Trophoblast cell (in vitro differentiated cells and primary cell): ENCODE measurements around the gene GALR2.

Experiments
- DNase-seq, 2 donors: peaks; one replicate each; pipeline ENCODE4 v3.0.0-alpha.2; 2016
- H2AFZ ChIP-seq: 2 replicates; pipeline ENCODE4 v1.6.1; 2013; ENCODE audit warnings: low read length, moderate library complexity, mild to moderate bottlenecking; ENCODE audit not compliant: insufficient read depth, poor library complexity
- H2AK5ac ChIP-seq: 2 replicates; pipeline ENCODE4 v1.6.1; 2013; ENCODE audit warnings: mild to moderate bottlenecking, low read length
- H2BK120ac ChIP-seq: 2 replicates; pipeline ENCODE4 v1.6.1; 2013; ENCODE audit warnings: low read length, mild to moderate bottlenecking, moderate library complexity; ENCODE audit not compliant: insufficient read depth, poor library complexity
- H2BK12ac ChIP-seq: 2 replicates; pipeline ENCODE4 v1.6.1; 2013; ENCODE audit warnings: mild to moderate bottlenecking, low read length, moderate library complexity
- H2BK5ac ChIP-seq: 2 replicates; pipeline ENCODE4 v1.6.1; 2013; ENCODE audit warnings: low read length, low read depth, moderate library complexity, mild to moderate bottlenecking; ENCODE audit not compliant: poor library complexity
- H3K14ac ChIP-seq: 2 replicates; pipeline ENCODE4 v1.6.1; 2013; ENCODE audit warnings: mild to moderate bottlenecking, low read length
- H3K18ac ChIP-seq: 2 replicates; pipeline ENCODE4 v1.6.1; 2013; ENCODE audit warnings: mild to moderate bottlenecking, low read length
- H3K23ac ChIP-seq: 2 replicates; pipeline ENCODE4 v1.6.1; 2013; ENCODE audit warnings: low read length
- H3K27ac ChIP-seq: 2 replicates; pipeline ENCODE4 v1.5.1; 2013; ENCODE audit warnings: low read depth, mild to moderate bottlenecking, inconsistent platforms, low read length, moderate library complexity
- H3K27me3 ChIP-seq: 2 replicates; pipeline ENCODE4 v1.6.1; 2013; ENCODE audit warnings: inconsistent platforms, mild to moderate bottlenecking, low read length, moderate library complexity; ENCODE audit not compliant: insufficient read depth
- H3K36me3 ChIP-seq, 2 experiments: 1 replicate in 1 of 2; 2 replicates in 1 of 2; pipeline ENCODE4 v1.6.1; 2013; ENCODE audit warnings: low read length in 2 of 2, mild to moderate bottlenecking in 2 of 2, moderate library complexity in 1 of 2; ENCODE audit not compliant: insufficient read depth in 2 of 2, control insufficient read depth in 1 of 2
- H3K4ac ChIP-seq: 2 replicates; pipeline ENCODE4 v1.6.1; 2013; ENCODE audit warnings: low read depth, mild to moderate bottlenecking, low read length, moderate library complexity
- H3K4me1 ChIP-seq, 2 experiments: 1 replicate in 1 of 2; 2 replicates in 1 of 2; pipeline ENCODE4 v1.6.1; 2013; ENCODE audit warnings: low read length in 2 of 2, mild to moderate bottlenecking in 2 of 2, moderate library complexity in 1 of 2; ENCODE audit not compliant: insufficient read depth in 2 of 2, control insufficient read depth in 1 of 2
- H3K4me2 ChIP-seq: 2 replicates; pipeline ENCODE4 v1.6.1; 2013; ENCODE audit warnings: inconsistent platforms, mild to moderate bottlenecking, low read length, moderate library complexity
- H3K4me3 ChIP-seq: 2 replicates; pipeline ENCODE4 v1.5.1; 2013; ENCODE audit warnings: mild to moderate bottlenecking, low read depth, low read length, inconsistent platforms
- H3K79me1 ChIP-seq: one replicate; pipeline ENCODE4 v1.6.1; 2013; ENCODE audit warnings: low read length
- H3K79me2 ChIP-seq: 2 replicates; pipeline ENCODE4 v1.6.1; 2013; ENCODE audit warnings: low read length, mild to moderate bottlenecking; ENCODE audit not compliant: control insufficient read depth, insufficient read depth, poor library complexity
- H3K9ac ChIP-seq: 2 replicates; pipeline ENCODE4 v1.6.1; 2013; ENCODE audit warnings: mild to moderate bottlenecking, low read length
- H3K9me3 ChIP-seq: 2 replicates; pipeline ENCODE4 v1.6.1; 2013; ENCODE audit warnings: low read depth, mild to moderate bottlenecking, control low read depth, inconsistent platforms, low read length; ENCODE audit not compliant: insufficient read depth
- H4K12ac ChIP-seq: 2 replicates; pipeline ENCODE4 v1.6.1; 2013; ENCODE audit warnings: low read depth, mild to moderate bottlenecking, low read length, moderate library complexity
- H4K8ac ChIP-seq: 2 replicates; pipeline ENCODE4 v1.6.1; 2013; ENCODE audit warnings: low read depth, mild to moderate bottlenecking, low read length, moderate library complexity
- H4K91ac ChIP-seq: one replicate; pipeline ENCODE4 v1.6.1; 2013; ENCODE audit warnings: low read depth, mild to moderate bottlenecking, low read length, moderate library complexity
- WGBS: extraction: QIAGEN DNeasy Blood & Tissue Kit; methylation state at CpG from one replicate; pipeline ENCODE4 v1.1.7; 2013; ENCODE audit warnings: missing lambda C conversion rate; ENCODE audit not compliant: insufficient read length, insufficient coverage; ENCODE audit errors: extremely low coverage; 5-methylcytosine and 5-hydroxymethylcytosine counted together

GALR2 gene

GRCh38 chr17:76089680-76090516 is 15.3 kb downstream of the GALR2 start:
- Histone ChIP-seq H2AK5ac (no peak overlapping the region), H2BK5ac (no peak overlapping the region), H3K27me3 (no peaks in the 10 kb centered on the region), H3K79me2 (no peaks in the 10 kb centered on the region), H2BK120ac (no peak overlapping the region), H4K12ac (no peak overlapping the region), H3K4me1 (no peaks in the 10 kb centered on the region), H3K9me3 (peaks cover 1% of the 10 kb centered on the region), H4K91ac (no peak overlapping the region), H2BK12ac (no peak overlapping the region), H3K4ac (no peak overlapping the region), H3K4me3 (no peak overlapping the region), H3K9ac (no peak overlapping the region), H2AFZ (no peak overlapping the region), H3K79me1 (no peaks in the 10 kb centered on the region), H3K23ac (no peak overlapping the region), H3K27ac (no peak overlapping the region), H3K18ac (no peak overlapping the region), H4K8ac (no peak overlapping the region), H3K14ac (no peak overlapping the region), H3K36me3 (peaks cover 92 to 93% of the 10 kb centered on the region in 2 experiments), H3K4me2 (no peak overlapping the region)
- no CpG with 5 or more reads among the region's 32 CpGs for WGBS
- no peak for DNase-seq

DNA sequence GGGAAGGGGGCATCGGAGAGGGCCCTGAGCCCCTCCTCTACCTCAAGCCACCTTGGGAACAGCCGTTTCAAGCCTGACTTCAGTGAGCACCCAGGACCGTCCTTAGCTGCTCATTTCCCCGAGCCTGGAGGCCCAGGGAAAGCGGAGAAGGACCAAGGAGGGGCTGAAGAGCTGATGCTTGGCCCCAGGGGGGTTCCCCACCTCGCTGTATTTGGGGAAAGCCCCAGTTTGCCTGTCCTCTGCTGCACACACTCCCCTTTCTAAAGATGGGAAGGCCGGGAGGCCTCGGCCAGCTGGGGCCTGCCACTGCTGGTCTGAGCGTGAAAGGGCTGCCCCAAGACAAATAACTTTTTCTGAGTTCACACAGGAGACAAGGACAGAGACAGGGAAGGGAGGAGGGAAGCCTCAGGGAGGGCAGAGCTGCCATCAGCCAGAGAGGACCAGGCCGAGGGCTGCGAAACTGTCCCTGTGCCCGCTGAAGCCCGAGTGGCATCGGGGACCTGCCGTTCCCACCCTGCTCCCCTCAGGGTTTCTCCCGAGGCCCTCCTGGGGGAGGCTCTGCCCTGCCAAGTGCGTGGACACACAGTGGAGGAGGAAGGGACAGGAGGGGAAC is 16.0 kb downstream of the GALR2 start:
- no peak overlapping the region for H2BK12ac ChIP-seq
- H3K23ac ChIP-seq = no peak overlapping the region

GRCh38 chr17:76091526-76092286 is 17.1 kb downstream of the GALR2 start:
- H3K14ac ChIP-seq = no peak overlapping the region
- peaks cover 79 to 80% of the 10 kb centered on the region in 2 experiments for H3K36me3 ChIP-seq
- no peak overlapping the region for H3K9ac ChIP-seq
- H2BK5ac ChIP-seq = no peak overlapping the region
- peaks cover 3% of the 10 kb centered on the region for H3K9me3 ChIP-seq
- DNase-seq = no peak
- no peak overlapping the region for H3K18ac ChIP-seq
- no peak overlapping the region for H3K23ac ChIP-seq
- no peak overlapping the region for H4K91ac ChIP-seq
- no peak overlapping the region for H3K4me2 ChIP-seq
- H3K27ac ChIP-seq = no peak overlapping the region
- no peaks in the 10 kb centered on the region for H3K79me1 ChIP-seq
- no peak overlapping the region for H2BK12ac ChIP-seq
- H2AK5ac ChIP-seq = no peak overlapping the region
- H4K8ac ChIP-seq = no peak overlapping the region
- no CpG with 5 or more reads among the region's 23 CpGs for WGBS
- H3K4me1 ChIP-seq = no peaks in the 10 kb centered on the region
- no peaks in the 10 kb centered on the region for H3K79me2 ChIP-seq
- no peaks in the 10 kb centered on the region for H3K27me3 ChIP-seq
- H2BK120ac ChIP-seq = no peak overlapping the region
- no peak overlapping the region for H2AFZ ChIP-seq
- H3K4ac ChIP-seq = no peak overlapping the region
- H3K4me3 ChIP-seq = no peak overlapping the region
- H4K12ac ChIP-seq = no peak overlapping the region

More for the DNA sequence above, 16.0 kb downstream of the GALR2 start:
- Histone ChIP-seq H2BK5ac (no peak overlapping the region), H2AFZ (no peak overlapping the region), H2AK5ac (no peak overlapping the region), H3K4me1 (no peaks in the 10 kb centered on the region), H3K27ac (no peak overlapping the region), H3K4me2 (no peak overlapping the region), H3K36me3 (peaks cover 85 to 86% of the 10 kb centered on the region in 2 experiments), H3K18ac (no peak overlapping the region), H4K12ac (no peak overlapping the region), H3K4me3 (no peak overlapping the region), H2BK120ac (no peak overlapping the region), H3K27me3 (no peaks in the 10 kb centered on the region), H3K79me2 (no peaks in the 10 kb centered on the region), H3K9me3 (peaks cover 1% of the 10 kb centered on the region), H3K14ac (no peak overlapping the region), H4K8ac (no peak overlapping the region), H3K9ac (no peak overlapping the region), H3K79me1 (no peaks in the 10 kb centered on the region), H3K4ac (no peak overlapping the region), H4K91ac (no peak overlapping the region)
- no peak for DNase-seq
- whole genome bisulfite sequencing = no CpG with 5 or more reads among the region's 17 CpGs

GRCh38 chr17:76092526-76093413 is 18.2 kb downstream of the GALR2 start:
- Histone ChIP-seq H3K36me3 (peaks cover 76 to 77% of the 10 kb centered on the region in 2 experiments), H3K4ac (no peak overlapping the region)
- no CpG with 5 or more reads among the region's 20 CpGs for WGBS

More at GRCh38 chr17:76092526-76093413, 18.2 kb downstream of the GALR2 start:
- Histone ChIP-seq H3K18ac (no peak overlapping the region), H2AK5ac (no peak overlapping the region), H3K4me2 (no peak overlapping the region), H2BK120ac (no peak overlapping the region), H3K23ac (no peak overlapping the region), H3K27me3 (no peaks in the 10 kb centered on the region), H2BK12ac (no peak overlapping the region), H3K79me1 (no peaks in the 10 kb centered on the region), H3K4me3 (no peak overlapping the region), H3K79me2 (no peaks in the 10 kb centered on the region), H3K27ac (no peak overlapping the region), H4K91ac (no peak overlapping the region), H3K14ac (no peak overlapping the region), H3K9me3 (peaks cover 3% of the 10 kb centered on the region), H4K8ac (no peak overlapping the region), H2BK5ac (no peak overlapping the region), H4K12ac (no peak overlapping the region), H2AFZ (no peak overlapping the region), H3K4me1 (no peaks in the 10 kb centered on the region), H3K9ac (no peak overlapping the region)
- DNase-seq = no peak
